NCI-H226 (cell line): ENCODE results near the gene PPFIA3.
"Not testable (repeated sequence)": the region's sequence is repeated elsewhere in the genome, so short reads cannot be mapped to it uniquely, and the experiment has no call there.

Experiments used
- DNase-seq: peaks from one replicate; pipeline ENCODE4 v3.0.0-alpha.2; 2015

PPFIA3 gene

DNA sequence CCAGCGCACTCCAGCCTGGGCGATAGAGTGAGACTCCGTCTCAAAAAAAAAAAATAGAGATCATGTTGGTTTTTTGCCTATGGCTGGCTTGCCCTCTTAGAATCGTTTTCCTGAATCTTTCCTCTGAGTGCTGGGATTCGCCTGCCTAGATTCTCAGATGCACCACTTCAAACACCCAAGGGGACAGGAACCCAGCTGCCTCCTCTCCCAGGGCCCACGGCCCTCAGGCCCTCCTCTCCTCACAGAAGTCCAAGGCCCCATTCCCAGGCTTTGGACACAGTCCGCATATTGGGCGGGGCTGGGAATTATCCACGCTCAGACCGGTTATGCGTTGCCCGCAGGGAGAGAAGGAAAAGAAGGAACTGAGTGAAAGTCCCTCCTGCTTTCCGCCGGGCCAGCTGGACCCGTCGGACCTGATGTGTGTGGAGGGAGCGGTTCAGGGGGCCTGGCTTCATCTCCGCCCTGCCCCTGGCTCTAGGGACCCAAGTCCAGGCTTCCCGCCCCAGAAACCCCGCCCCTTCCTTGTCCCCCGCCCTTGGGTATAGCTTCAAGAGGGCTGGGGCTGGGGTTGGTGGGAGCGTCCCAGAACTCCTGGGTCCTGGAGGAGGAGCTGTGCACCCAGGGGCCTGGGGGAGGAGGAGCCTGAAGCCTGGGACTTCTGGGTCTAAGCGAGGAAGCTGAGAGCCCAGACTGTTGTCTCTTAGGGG is 5.8 kb downstream of the PPFIA3 start:
- DNase-seq: no peak

DNA sequence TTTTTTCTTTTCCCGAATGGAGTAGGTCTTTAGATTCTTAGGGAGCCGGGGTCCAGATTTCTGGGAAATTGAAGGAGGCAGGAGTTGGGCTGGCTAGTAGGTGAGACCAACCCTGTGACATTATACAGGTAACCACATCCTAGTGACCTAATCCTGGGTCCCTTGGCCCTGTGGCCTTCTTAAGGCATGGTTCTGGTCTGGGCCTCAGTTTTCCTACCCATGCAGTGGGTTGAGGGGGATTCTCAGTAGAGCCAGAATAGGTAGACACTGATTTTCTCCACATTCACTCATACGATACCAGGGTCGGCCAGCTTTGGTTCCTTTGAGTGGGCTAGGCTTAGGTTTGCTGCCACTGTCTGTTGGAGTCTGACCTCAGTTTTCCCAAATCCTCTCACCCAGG is 7.2 kb downstream of the PPFIA3 start:
- DNase-seq: no peak

DNA sequence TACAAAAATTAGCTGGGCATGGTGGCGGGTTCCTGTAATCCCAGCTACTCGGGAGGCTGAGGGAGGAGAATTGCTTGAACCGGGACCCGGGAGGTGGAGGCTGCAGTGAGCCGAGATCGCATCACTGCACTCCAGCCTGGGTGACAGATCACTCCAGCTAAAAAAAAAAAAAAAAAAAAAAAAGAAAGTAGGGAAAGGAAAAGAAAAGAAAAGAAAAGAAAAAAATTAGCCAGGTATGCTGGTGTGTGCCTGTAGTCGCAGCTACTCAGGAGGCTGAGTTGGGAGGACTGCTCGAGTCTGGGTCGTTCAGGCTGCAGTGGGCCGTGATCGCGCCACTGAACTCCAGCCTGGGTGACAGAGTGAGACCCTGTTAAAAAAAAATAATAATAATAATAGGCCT is 7.9 kb downstream of the PPFIA3 start:
- DNase-seq: not testable (repeated sequence)

DNA sequence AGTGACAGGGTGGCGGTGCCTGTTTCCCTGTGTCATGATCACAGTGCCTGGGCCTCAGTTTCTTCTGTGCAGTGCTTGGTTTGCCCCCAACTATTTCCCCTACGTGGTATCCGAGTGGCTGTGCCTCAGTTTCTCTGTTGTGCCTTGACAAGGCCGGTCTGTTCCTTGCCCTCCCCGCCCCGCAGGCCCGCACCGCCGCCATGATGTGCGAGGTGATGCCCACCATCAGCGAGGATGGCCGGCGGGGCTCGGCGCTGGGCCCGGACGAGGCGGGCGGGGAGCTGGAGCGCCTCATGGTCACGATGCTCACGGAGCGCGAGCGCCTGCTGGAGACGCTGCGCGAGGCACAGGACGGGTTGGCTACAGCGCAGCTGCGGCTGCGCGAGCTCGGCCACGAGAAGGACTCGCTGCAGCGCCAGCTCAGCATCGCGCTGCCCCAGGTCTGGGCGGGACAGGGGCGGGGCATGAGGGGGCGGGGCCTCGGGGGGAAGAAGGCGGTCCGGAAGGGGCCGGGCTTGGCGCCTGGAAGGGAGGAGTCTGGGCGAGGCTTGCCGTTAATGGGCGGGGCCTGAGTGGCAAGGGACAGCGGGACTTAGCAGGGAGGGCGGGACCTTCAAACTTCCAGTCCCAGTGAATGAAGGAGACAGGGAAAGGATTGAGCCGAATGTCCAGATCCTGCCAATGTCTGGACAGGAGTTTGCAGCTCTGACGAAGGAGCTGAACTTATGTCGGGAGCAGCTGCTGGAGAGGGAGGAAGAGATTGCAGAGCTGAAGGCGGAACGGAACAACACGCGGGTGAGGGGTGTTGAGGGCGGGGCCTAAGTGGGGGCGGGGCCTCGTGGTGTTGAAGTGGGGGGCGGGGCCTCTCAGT is 8.6 kb downstream of the PPFIA3 start:
- DNase-seq: peak; percentile 93

DNA sequence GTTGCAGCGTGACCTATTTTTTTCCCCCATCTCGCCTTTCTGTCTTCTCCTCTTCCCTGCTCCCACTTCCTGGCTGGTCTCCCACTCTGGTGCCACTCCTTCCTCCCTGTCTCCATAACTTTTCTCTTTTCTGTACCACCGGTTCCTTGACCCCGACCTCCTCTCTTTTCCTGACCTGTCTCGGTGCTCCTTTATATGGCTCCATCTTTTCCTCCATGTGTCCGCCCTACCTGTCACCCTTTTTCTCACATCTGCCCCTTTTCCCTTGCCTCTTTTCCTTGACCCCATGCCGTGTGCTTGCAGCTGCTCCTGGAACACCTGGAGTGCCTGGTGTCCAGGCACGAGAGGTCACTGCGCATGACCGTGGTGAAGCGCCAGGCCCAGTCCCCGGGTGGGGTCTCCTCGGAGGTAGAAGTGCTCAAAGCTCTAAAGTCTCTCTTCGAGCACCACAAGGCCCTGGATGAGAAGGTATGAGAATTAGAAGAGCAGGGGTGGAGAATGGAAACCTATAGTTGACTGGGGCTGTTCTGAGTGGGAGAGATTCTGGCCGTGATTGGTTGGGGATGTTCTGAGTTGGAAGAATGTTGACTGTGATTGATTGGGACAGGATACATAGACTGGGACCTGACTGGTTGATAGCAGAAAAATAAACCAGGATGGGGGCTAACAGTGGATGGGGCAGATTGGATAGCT is 9.3 kb downstream of the PPFIA3 start:
- no peak for DNase-seq

DNA sequence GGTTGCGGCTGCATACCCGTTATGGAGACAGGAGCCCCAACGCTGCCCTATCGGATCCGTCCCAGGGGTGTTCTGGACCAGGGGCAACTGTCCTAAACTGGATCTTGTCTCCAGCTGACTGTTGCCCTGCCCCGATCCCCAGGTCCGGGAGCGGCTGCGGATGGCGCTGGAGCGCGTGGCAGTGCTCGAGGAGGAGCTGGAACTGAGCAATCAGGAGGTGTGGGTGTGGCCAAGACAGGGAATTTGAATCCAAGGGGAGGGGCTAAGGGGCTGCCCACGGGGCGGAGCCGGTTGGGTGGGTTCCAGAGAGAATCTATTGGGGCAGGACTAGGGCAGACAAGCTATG is 9.9 kb downstream of the PPFIA3 start:
- DNase-seq: no peak

DNA sequence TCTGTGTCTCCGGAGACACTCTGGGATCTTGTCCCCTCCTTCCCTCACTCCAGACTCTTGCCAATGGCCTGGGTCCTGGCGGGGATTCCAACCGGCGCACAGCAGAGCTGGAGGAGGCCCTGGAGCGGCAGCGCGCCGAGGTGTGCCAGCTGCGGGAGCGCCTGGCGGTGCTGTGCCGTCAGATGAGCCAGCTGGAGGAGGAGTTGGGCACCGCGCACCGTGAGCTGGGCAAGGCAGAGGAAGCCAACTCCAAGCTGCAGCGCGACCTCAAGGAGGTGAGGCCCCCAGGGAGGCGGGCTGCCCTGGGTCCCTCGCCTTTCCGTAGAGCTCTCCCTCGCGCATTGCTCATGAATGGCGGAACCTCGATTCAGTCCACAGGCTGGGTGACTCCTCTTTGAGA is 11.0 kb downstream of the PPFIA3 start:
- DNase-seq: no peak

DNA sequence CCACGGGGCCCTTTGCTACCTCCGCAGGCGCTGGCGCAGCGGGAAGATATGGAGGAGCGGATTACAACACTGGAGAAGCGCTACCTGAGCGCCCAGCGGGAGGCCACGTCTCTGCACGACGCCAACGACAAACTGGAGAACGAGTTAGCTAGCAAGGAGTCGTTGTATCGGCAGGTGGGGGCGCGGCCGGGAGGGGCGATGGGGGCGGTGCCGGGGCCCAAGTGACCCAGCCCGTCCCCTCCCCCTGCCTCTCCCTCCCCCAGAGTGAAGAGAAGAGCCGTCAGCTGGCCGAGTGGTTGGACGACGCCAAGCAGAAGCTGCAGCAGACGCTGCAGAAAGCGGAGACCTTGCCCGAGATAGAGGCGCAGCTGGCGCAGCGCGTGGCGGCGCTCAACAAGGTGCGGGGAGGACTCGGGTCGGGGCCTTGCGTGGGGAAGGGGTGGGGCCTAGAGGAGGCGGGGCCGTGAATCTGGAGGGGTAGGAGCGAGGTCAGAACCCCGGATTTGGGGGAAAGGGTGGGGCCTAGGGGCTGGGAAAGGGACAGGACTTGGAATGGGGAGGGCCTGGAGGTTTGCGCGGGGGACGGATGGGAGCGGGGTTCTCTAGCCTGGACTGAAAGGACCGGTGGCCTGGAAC is 13.7 kb downstream of the PPFIA3 start:
- DNase-seq: no peak

DNA sequence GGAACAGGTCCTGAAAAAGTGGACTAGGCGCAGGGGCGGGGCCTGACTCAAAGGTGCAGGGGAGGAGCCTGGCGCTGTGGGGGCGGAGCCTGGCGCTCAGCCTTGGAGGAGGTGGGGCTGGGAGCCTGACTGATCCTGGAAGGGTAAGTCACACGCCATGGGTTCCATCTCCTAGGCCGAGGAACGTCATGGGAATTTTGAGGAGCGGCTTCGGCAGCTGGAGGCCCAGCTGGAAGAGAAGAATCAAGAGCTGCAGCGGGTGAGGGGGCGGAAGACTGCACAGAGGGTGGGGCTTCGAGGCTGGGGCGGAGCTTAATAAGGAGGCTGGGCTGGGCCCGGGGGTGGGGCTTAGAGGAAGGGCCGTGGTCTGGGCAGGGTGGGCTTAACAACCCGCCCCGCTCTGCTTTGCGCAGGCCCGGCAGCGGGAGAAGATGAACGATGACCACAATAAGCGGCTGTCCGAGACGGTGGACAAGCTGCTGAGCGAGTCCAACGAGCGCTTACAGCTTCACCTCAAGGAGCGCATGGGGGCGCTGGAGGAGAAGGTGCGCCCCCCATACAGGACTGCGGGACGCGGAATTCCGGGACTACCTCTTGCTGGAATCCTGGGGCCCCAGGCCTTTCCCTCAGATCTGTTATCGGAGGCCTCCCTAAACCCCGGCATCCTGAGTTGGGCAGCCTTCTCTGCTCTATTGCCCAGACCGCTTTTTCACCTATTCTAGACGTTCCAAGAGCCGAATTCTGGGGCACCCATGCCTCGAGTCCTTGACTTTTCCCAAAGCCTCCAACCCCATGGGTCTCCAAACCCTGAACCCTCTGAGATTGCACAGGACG is 14.5 kb downstream of the PPFIA3 start:
- DNase-seq: no peak

DNA sequence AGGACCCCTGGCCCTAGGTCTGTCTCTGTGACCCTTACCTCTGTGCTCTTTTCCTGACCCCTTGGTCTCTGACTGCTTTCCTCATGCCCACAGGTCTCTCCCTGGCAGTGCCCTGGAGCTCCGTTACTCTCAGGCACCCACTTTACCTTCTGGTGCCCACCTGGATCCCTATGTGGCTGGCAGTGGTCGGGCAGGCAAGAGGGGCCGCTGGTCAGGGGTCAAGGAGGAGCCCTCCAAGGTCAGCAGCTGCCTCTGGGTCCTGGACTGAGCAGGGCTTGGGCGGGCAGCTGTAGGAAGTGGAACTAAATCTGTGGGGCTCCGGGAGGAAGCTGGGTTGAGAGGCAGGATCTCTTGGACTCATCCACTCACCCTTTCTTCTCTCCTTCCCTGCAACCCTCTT is 16.3 kb downstream of the PPFIA3 start:
- no peak for DNase-seq

DNA sequence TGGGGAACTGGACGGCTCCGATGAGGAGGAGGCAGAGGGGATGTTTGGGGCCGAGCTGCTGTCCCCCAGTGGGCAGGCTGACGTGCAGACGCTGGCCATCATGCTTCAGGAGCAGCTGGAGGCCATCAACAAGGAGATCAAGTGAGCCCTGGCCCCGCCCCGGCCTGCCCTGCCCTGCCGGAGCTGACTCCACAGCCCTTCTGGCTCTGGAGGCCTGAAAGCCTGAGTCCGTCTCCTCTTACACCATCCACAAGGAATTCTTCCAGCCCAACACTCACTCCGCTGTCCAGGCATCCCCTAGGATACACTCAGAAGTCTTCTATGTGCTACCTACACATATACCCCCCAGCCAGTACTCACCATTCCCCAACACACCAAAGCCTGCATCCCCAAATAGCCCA is 17.4 kb downstream of the PPFIA3 start:
- no peak for DNase-seq

DNA sequence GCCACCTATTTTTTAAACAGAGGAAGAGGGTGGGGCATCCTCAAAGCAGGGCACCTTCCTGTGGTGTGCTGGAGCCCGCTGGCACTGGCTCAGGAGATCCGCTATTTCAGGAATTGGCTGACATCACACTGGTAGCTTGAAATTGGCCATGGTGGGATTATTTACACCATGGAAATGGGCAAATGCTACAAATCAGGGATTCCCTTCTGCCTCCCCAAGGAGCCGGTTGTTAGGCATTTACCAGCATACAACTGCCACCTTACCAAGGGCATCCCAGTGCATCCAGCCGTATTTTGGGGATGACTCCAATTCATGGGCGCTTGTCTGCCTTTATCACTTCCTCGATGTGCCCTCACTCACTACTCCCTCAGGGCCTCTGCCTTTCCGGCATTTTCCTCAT is 21.6 kb downstream of the PPFIA3 start:
- DNase-seq: no peak

DNA sequence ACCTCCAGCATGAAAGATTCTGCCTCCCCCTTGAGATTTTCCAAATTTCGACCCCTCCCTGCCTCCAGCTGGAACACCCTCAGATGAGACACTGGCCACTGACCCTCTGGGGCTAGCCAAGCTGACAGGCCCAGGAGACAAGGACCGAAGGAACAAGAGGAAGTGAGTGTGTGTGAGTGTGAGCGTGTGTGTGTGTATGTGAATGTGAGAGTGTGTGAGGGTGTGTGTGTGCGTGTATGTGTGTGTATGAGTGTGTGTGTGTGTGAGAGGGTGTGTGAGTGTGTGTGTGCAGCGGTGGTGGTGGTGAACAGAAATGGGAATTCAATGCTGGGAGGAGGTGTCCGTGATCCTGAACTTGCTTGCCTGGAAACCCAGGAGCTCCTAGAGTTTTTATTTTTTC is 22.0 kb downstream of the PPFIA3 start:
- no peak for DNase-seq

DNA sequence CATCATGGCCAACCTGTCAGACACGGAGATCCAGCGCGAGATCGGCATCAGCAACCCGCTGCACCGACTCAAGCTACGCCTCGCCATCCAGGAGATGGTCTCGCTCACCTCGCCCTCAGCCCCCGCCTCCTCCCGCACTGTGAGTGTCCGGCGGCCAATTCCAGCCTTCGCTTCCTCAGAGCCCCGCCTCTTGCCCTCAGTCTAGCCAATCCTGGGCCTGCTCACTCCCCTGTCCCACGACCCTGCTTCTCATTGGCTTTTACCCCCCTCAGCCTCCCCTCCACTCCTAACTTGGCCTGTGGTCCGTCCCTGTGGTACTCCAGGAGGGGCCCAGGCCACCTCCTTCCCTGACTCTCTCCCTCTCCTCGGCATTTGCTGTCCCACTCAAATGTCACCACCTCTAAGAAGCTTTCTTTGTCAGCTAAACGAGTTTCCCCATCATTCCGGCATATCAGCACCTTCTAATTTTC is 23.6 kb downstream of the PPFIA3 start:
- DNase-seq: peak; percentile 87

DNA sequence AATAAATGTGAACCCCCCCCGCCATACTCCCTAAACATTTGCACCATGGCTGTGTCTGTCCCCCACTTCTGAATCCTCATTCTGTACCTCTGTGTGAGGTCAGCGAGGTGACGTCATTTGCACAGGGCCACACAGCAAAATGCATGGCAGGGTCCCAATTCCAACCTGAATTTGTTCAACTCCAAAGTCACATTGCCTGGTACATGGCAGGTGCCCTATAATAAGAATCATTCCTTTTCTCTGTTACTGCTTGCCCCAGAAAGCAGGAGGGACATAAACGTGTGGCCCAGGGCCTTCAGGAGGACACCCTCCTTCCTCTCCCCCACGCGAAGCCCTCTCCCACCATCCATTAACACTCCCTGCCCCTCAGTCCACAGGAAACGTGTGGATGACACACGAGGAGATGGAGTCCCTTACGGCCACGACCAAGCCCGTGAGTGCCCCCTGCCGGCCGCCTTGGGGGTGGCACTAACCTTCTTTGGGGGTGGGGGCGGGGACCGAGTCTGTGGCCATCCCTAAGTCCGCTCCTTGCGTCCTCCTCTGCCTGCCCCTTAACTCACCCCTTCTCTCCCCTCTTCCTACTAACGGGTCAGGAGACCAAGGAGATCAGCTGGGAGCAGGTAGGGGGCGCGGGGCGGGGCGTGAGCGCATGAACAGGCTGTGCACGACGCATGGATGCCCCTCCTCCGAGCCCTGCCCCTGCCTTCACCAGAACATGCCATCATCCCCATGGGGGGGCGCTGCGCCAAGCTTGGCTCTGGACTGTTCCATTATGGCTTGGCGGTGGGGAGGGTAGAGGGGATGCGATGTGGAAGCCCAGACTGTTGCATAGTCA is 26.4 kb downstream of the PPFIA3 start:
- peak; percentile 47 for DNase-seq

DNA sequence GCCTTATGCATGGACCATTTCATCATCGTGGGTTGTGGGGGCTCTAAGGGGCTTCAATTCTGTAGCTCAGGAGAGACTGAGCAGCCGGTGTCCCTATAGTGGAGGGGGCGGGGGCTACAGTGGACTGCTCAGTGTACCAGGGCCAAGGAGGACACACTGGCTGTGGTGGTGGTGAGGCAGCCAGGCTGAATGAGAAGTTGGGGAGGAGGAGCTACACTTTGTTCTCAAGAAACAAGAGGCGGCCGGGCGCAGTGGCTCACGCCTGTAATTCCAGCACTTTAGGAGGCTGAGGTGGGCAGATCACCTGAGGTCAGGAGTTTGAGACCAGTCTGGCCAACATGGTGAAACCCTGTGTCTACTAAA is 27.0 kb downstream of the PPFIA3 start:
- DNase-seq: not testable (repeated sequence)

DNA sequence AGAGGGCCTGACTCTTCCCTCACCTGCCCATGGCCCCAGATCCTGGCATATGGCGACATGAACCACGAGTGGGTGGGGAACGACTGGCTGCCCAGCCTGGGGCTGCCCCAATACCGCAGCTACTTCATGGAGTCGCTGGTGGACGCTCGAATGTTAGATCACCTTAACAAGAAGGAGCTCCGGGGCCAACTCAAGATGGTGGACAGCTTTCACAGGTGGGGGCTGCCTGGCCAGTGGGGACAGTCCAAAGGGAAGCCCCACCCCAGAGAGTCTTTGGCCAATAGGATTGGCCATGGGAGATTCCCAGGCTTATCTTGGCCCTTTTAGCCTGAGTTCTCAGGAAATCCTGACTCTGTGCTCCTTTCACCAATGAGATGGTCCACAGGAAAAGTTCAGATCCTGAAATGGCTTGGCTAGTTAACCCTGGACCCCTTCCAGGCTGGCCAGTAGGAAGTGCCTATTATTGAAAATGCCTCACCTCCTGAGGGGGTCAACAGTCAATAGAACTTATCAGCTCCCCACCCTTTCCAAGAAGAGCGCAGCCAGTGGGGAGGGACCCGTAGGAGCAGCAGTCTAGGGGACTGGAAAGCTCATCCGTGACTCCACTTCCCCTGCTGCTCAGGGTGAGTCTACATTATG is 28.8 kb downstream of the PPFIA3 start:
- no peak for DNase-seq

DNA sequence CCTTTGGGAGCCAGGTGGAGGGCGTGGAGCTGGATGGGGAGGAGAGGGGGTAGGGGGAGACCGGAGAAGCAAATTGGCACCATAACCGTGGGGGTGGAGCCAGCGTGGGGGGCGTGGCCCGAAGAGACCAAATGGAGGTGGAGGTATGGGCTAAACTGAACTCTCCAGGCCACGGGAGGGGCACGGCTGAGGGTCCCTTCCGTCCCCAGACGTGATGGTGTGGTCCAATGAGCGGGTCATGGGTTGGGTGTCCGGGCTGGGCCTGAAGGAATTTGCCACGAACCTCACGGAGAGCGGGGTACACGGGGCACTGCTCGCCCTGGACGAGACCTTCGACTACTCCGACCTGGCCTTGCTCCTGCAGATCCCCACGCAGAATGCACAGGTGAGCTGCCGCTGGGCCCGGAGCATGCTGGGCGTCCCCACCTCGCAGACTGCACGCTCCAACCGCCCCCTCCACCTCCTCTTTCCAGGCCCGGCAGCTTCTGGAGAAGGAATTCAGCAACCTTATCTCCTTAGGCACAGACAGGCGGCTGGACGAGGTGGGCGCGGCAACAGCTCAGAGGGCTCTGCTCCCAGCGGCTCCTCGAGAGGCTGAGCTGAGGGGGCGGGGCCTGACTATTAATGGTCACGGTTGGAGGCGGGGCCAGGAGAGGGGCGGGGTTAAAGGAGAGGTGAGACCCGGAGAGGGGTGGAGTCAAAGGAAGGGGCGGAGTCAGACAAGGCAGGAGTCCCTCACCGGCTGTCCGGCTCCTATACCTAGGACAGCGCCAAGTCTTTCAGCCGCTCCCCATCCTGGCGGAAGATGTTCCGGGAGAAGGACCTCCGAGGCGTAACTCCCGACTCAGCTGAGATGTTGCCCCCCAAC is 29.7 kb downstream of the PPFIA3 start:
- DNase-seq: peak; percentile 93

DNA sequence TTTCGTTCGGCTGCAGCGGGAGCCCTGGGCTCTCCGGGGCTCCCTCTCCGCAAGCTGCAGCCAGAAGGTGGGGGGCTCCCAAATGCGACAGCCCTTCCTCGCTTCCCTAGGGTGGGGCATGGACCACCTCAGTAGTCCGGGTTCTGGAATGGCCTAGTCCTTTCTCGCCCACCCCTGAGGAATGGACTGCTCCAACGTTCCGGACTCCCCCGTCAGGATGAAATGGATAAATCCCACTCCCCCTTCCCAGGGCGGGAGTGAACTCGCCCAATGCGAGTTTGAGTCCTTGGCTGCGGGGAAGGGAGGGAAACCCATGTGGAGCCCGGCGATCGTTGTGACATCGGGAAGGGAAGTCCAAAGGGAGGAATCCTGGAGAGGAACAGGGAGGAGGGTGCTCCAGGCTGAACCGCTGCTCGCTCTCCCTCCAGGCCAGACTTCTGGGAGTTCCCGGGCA is 30.3 kb downstream of the PPFIA3 start:
- peak; percentile 43 for DNase-seq
